DND-41 (cell line): Measurements from ENCODE around the gene BIRC7.

Experiments used
- ATAC-seq: fragments of 200-7000 bp; cut with Tn5 transposase; 3 replicates; pipeline ENCODE4 v1.9.1; 2021; ENCODE audit warnings: low read depth; ENCODE audit not compliant: insufficient read depth
- DNase-seq: peaks from one replicate; pipeline ENCODE4 v3.0.0-alpha.2; 2020
- H2AFZ ChIP-seq: 2 replicates; pipeline ENCODE4 v1.6.0; 2012; ENCODE audit warnings: low read depth, low read length
- H3K27ac ChIP-seq: 2 replicates; pipeline ENCODE4 v1.5.1; 2012; ENCODE audit warnings: low read length, inconsistent platforms
- H3K27me3 ChIP-seq: fragments of 200-600 bp; sonication (generic); 2 replicates; pipeline ENCODE4 v1.6.0; 2012; ENCODE audit warnings: low read length, mild to moderate bottlenecking, inconsistent platforms; ENCODE audit not compliant: insufficient read depth, poor library complexity
- H3K36me3 ChIP-seq: 2 replicates; pipeline ENCODE4 v1.5.1; 2012; ENCODE audit warnings: low read length, inconsistent platforms; ENCODE audit not compliant: insufficient read depth
- H3K4me1 ChIP-seq: 2 replicates; pipeline ENCODE4 v1.5.1; 2012; ENCODE audit warnings: mild to moderate bottlenecking, low read length; ENCODE audit not compliant: insufficient read depth
- H3K4me2 ChIP-seq: 2 replicates; pipeline ENCODE4 v1.6.0; 2012; ENCODE audit warnings: mild to moderate bottlenecking, moderate library complexity, low read length, inconsistent platforms; ENCODE audit not compliant: insufficient read depth
- H3K4me3 ChIP-seq, 2 experiments: fragments of 200-600 bp in 1 of 2; shearing (Covaris generic) in 1 of 2; 2 replicates each; pipeline ENCODE4 v1.5.1; 2012 to 2016; ENCODE audit warnings: inconsistent platforms in 2 of 2, low read length in 2 of 2, mild to moderate bottlenecking in 2 of 2, low read depth in 1 of 2, moderate library complexity in 1 of 2
- H3K79me2 ChIP-seq: 2 replicates; pipeline ENCODE4 v1.6.0; 2012; ENCODE audit warnings: low read length, inconsistent platforms; ENCODE audit not compliant: insufficient read depth
- H3K9ac ChIP-seq: 2 replicates; pipeline ENCODE4 v1.6.0; 2012; ENCODE audit warnings: low read depth, mild to moderate bottlenecking, inconsistent platforms, low read length, moderate library complexity
- H3K9me3 ChIP-seq: 2 replicates; pipeline ENCODE4 v1.5.1; 2012; ENCODE audit warnings: low read length, moderate library complexity, mild to moderate bottlenecking, inconsistent platforms; ENCODE audit not compliant: insufficient read depth, severe bottlenecking
- H4K20me1 ChIP-seq: 2 replicates; pipeline ENCODE4 v1.6.0; 2012; ENCODE audit warnings: low read length; ENCODE audit not compliant: insufficient read depth
- EZH2 ChIP-seq: IDR thresholded peaks from 3 replicates; pipeline ENCODE4 v1.6.1; 2012; ENCODE audit warnings: borderline replicate concordance, low read depth, mild to moderate bottlenecking, moderate library complexity, low read length, inconsistent platforms; ENCODE audit not compliant: severe bottlenecking
- TF ChIP-seq, protein P1 (sequence below): IDR thresholded peaks from 2 replicates; pipeline ENCODE4 v1.5.1; 2012; ENCODE audit warnings: borderline replicate concordance, low read length, moderate library complexity, mild to moderate bottlenecking; ENCODE audit not compliant: poor library complexity, severe bottlenecking; ENCODE audit errors: extremely low read depth

BIRC7 gene

DNA sequence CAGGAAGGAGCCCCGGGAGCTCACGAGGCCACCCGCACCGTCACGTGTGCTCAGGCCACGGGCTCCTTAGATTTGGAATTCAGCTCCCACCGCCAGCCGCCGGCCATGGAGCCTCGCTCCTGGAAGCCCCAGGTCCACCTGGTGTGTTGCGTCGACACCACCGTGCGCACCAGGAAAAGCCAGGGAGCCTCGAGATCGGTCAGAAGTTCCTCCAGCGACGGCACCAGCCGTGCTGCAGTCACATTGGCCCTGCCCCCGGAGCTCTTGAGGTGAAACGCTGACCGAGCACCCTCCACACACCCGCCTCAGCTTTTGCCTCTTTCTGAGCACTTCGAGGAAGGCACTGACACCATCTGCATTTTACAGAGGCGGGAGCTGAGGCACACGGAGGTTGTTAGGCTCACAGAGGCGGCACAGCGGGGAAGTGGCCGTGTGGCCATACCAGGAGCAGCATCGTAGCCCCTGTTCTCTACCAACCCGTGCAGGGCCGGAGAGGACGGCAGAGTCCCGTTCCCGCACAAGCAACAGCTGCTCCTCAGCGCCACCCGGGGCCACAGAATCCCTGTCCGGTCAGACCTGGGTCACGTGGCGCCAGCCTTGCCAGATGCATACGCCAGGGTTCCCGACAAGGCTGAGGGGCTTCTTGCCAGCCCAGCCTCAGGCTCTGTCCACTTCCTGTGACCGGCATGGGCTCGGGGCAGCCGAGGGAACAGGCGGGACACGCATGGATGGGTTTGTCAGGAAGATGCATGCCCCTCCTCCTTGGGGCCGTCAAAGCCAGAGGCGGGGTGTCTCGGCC is 11.0 kb downstream of the BIRC7 start:
- no peaks in the 10 kb centered on the region for H3K27me3 ChIP-seq
- no peaks in the 10 kb centered on the region for H3K9me3 ChIP-seq
- H3K4me3 ChIP-seq: no peak overlapping the region
- no peak overlapping the region for H3K9ac ChIP-seq
- H3K4me2 ChIP-seq: no peak overlapping the region
- no peak overlapping the region for H3K27ac ChIP-seq
- H3K79me2 ChIP-seq: no peaks in the 10 kb centered on the region
- peaks cover 9% of the 10 kb centered on the region for H4K20me1 ChIP-seq
- no peaks in the 10 kb centered on the region for H3K4me1 ChIP-seq
- H3K36me3 ChIP-seq: no peaks in the 10 kb centered on the region
- DNase-seq (no peak), ATAC-seq (no peak)
- TF ChIP-seq, protein P1, sequence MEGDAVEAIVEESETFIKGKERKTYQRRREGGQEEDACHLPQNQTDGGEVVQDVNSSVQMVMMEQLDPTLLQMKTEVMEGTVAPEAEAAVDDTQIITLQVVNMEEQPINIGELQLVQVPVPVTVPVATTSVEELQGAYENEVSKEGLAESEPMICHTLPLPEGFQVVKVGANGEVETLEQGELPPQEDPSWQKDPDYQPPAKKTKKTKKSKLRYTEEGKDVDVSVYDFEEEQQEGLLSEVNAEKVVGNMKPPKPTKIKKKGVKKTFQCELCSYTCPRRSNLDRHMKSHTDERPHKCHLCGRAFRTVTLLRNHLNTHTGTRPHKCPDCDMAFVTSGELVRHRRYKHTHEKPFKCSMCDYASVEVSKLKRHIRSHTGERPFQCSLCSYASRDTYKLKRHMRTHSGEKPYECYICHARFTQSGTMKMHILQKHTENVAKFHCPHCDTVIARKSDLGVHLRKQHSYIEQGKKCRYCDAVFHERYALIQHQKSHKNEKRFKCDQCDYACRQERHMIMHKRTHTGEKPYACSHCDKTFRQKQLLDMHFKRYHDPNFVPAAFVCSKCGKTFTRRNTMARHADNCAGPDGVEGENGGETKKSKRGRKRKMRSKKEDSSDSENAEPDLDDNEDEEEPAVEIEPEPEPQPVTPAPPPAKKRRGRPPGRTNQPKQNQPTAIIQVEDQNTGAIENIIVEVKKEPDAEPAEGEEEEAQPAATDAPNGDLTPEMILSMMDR: no peak
- TF ChIP-seq EZH2: no peak
- H2AFZ ChIP-seq: no peak overlapping the region

DNA sequence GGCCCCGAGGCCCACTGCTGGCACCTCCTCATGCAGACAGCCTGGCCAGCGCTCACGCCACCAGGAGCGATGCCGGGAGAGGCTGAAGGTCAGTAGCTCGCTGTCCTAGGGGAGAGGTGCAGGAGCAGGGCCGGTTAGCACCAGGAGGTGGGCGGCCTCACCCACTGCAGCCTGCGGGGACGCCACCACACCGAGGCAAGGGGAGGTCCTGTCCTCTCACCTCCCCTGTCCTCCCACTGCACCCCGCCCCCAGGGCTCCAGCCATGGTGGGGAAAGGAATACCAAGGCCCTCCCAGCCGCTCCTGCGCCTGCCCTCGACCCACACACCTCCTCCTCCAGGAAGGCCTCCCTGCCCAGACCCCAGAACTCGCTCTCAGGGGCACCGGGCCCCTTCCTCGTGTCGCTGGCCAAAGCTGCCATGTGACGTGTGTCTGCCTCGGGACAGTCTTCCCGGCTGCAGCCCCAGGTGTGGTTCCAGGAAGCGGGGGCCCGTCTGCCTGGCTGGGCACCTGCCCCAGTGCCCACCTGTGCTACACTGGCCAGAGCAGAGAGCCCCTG is 12.0 kb downstream of the BIRC7 start:
- ATAC-seq: no peak
- Histone ChIP-seq H3K4me1 (no peaks in the 10 kb centered on the region), H4K20me1 (peaks cover 8% of the 10 kb centered on the region), H2AFZ (no peak overlapping the region), H3K9ac (no peak overlapping the region), H3K4me3 (no peak overlapping the region), H3K36me3 (no peaks in the 10 kb centered on the region), H3K27ac (no peak overlapping the region), H3K9me3 (no peaks in the 10 kb centered on the region), H3K4me2 (no peak overlapping the region), H3K27me3 (no peaks in the 10 kb centered on the region), H3K79me2 (no peaks in the 10 kb centered on the region)
- no peak for TF ChIP-seq EZH2
- TF ChIP-seq, protein P1: no peak
- DNase-seq: no peak

GRCh38 chr20:63248835-63249591 is 13.3 kb downstream of the BIRC7 start:
- H3K27me3 ChIP-seq: no peaks in the 10 kb centered on the region
- DNase-seq: no peak
- no peak for TF ChIP-seq EZH2
- TF ChIP-seq, protein P1: no peak

More at GRCh38 chr20:63248835-63249591, 13.3 kb downstream of the BIRC7 start:
- H4K20me1 ChIP-seq: peaks cover 3% of the 10 kb centered on the region; the same call in 1 of the 2 replicates
- H3K9me3 ChIP-seq: no peaks in the 10 kb centered on the region
- no peak overlapping the region for H3K27ac ChIP-seq
- no peak overlapping the region for H3K4me3 ChIP-seq
- H3K79me2 ChIP-seq: no peaks in the 10 kb centered on the region
- H2AFZ ChIP-seq: no peak overlapping the region
- no peak overlapping the region for H3K4me2 ChIP-seq
- no peaks in the 10 kb centered on the region for H3K36me3 ChIP-seq
- no peak for ATAC-seq
- no peak overlapping the region for H3K9ac ChIP-seq
- H3K4me1 ChIP-seq: no peaks in the 10 kb centered on the region
